Measurements from ENCODE around the gene SLC8A1. TPM values are rescaled to one million over a fixed set of nuclear protein-coding genes. Genes with fewer than 3 reads are reported as not detected.

The SLC8A1 gene
- total RNA-seq, 1 donor: 39.1 TPM

GRCh38 chr2:40452786-40453185 lies 896 bp upstream of the SLC8A1 start:
- DNase-seq (ENCODE audit: low read depth): no peak
- TF ChIP-seq CTCF (IDR thresholded peaks at IDR 0.05; ENCODE audit: insufficient read depth, low read length): no peak
- H3K4me3 ChIP-seq (ENCODE audit: low read depth, low read length): peak overlapping the region; percentile 91

GRCh38 chr2:40450796-40451430 lies 977 bp downstream of the SLC8A1 start:
- TF ChIP-seq CTCF (IDR thresholded peaks at IDR 0.05; ENCODE audit: insufficient read depth, low read length): no peak
- H3K4me3 ChIP-seq (ENCODE audit: low read depth, low read length): peak overlapping the region; percentile 91
- peak; percentile 78 for DNase-seq (ENCODE audit: low read depth)

- peak; percentile 9 for TF ChIP-seq CTCF (IDR thresholded peaks at IDR 0.05; ENCODE audit: insufficient read depth, low read length)
- peak overlapping the region; percentile 91 for H3K4me3 ChIP-seq (ENCODE audit: low read depth, low read length)
- peak; percentile 56 for DNase-seq (ENCODE audit: low read depth)
These were observed 1.7 kb downstream of the SLC8A1 start for GRCh38 chr2:40450066-40450795.

- DNase-seq (ENCODE audit: low read depth): peak; percentile 50
- H3K4me3 ChIP-seq (ENCODE audit: low read depth, low read length): no peak overlapping the region
- peak; percentile 69 for TF ChIP-seq CTCF (IDR thresholded peaks at IDR 0.05; ENCODE audit: insufficient read depth, low read length)
These were observed 3.3 kb downstream of the SLC8A1 start for GRCh38 chr2:40448476-40449079.

- DNase-seq (ENCODE audit: low read depth): no peak
- no peak overlapping the region for H3K4me3 ChIP-seq (ENCODE audit: low read depth, low read length)
- TF ChIP-seq CTCF (IDR thresholded peaks at IDR 0.05; ENCODE audit: insufficient read depth, low read length): no peak
These were observed 6.4 kb downstream of the SLC8A1 start for GRCh38 chr2:40445467-40445866.

- H3K4me3 ChIP-seq (ENCODE audit: low read depth, low read length): no peak overlapping the region
- no peak for TF ChIP-seq CTCF (IDR thresholded peaks at IDR 0.05; ENCODE audit: insufficient read depth, low read length)
- no peak for DNase-seq (ENCODE audit: low read depth)
These were observed 11.1 kb downstream of the SLC8A1 start for GRCh38 chr2:40440835-40441234.
